SU-DHL-6 (cell line): ENCODE data around the gene AKIP1.

ENCODE experiments used
- CTCF ChIP-seq: fragments of 200-600 bp; sonication (generic); IDR thresholded peaks from one replicate; pipeline ENCODE4 v1.5.1; 2017; ENCODE audit warnings: antibody characterized with exemption, mild to moderate bottlenecking, low read length, moderate library complexity; ENCODE audit not compliant: insufficient read depth, poor library complexity, severe bottlenecking
- EZH2phosphoT487 ChIP-seq: fragments of 200-600 bp; sonication (generic), shearing (Covaris generic); conservative IDR thresholded peaks from 2 replicates; pipeline ENCODE4 v1.6.1; 2018; ENCODE audit warnings: mild to moderate bottlenecking, antibody characterized with exemption, low read length, moderate library complexity, mixed read lengths

GRCh38 chr11:8871962-8872361, 39.0 kb upstream of the AKIP1 start:
- TF ChIP-seq CTCF: no peak
- TF ChIP-seq EZH2phosphoT487: no peak
